Smooth muscle cell (in vitro differentiated cells): ENCODE measurements around the gene PRG2. TPM values are rescaled to one million over a fixed set of nuclear protein-coding genes. Genes with fewer than 3 reads are reported as not detected.

Source experiments
- DNase-seq: peaks from one replicate; lab custom pipeline; 2025; ENCODE audit not compliant: unreplicated experiment; lab: John Stamatoyannopoulos, UW
- H2AFZ ChIP-seq: fragments of 200-600 bp; sonication (generic); 2 replicates; pipeline ENCODE4 v1.6.0; 2016; ENCODE audit warnings: antibody characterized with exemption, low read depth, mild to moderate bottlenecking
- H3F3A ChIP-seq: fragments of 200-600 bp; sonication (generic); 2 replicates; pipeline ENCODE4 v1.6.0; 2017; ENCODE audit warnings: antibody characterized with exemption, low read depth
- H3K27ac ChIP-seq: fragments of 200-600 bp; sonication (generic); 2 replicates; pipeline ENCODE4 v1.5.1; 2016; ENCODE audit warnings: low read depth, mild to moderate bottlenecking
- H3K27me3 ChIP-seq: fragments of 200-600 bp; sonication (generic); 2 replicates; pipeline ENCODE4 v1.6.1; 2016; ENCODE audit warnings: low read depth, mild to moderate bottlenecking
- H3K36me3 ChIP-seq: fragments of 200-600 bp; sonication (generic); 2 replicates; pipeline ENCODE4 v1.5.1; 2016; ENCODE audit warnings: low read depth
- H3K4me1 ChIP-seq: fragments of 200-600 bp; sonication (generic); 2 replicates; pipeline ENCODE4 v1.5.1; 2016; ENCODE audit warnings: low read depth
- H3K4me2 ChIP-seq: fragments of 200-600 bp; sonication (generic); 2 replicates; pipeline ENCODE4 v1.6.0; 2016; ENCODE audit warnings: mild to moderate bottlenecking
- H3K4me3 ChIP-seq: fragments of 200-600 bp; sonication (generic); 2 replicates; pipeline ENCODE4 v1.5.1; 2016; ENCODE audit warnings: mild to moderate bottlenecking
- H3K79me2 ChIP-seq: fragments of 200-600 bp; sonication (generic); 2 replicates; pipeline ENCODE4 v1.6.0; 2016; ENCODE audit warnings: low read depth, mild to moderate bottlenecking
- H3K9ac ChIP-seq: fragments of 200-600 bp; sonication (generic); 2 replicates; pipeline ENCODE4 v1.6.0; 2016; ENCODE audit warnings: low read depth
- H3K9me3 ChIP-seq: fragments of 200-600 bp; sonication (generic); replicated peaks from 2 replicates; pipeline ENCODE4 v1.5.1; 2016; ENCODE audit warnings: low read depth
- H4K20me1 ChIP-seq: fragments of 200-600 bp; sonication (generic); 2 replicates; pipeline ENCODE4 v1.6.0; 2016; ENCODE audit warnings: low read depth
- WGBS: methylation state at CpG from one replicate; pipeline ENCODE4 v1.1.7; 2016; ENCODE audit warnings: low lambda C conversion rate; 5-methylcytosine and 5-hydroxymethylcytosine counted together
- polyA plus RNA-seq: library from polyadenylated mRNA; unstranded; fragments of >200 nt; fragmentation: Nextera tagmentation; extraction: Ambion mirVana; gene quantifications from 2 replicates; pipeline ENCODE4 v1.2.1, GENCODE V29; 2016
- total RNA-seq: library from RNA; depleted of rRNA; stranded (reverse); fragments of >200 nt; gene quantifications from 2 replicates; pipeline ENCODE4 v1.2.3, GENCODE V29; 2014
- TF ChIP-seq, protein P1 (sequence below): fragments of 200-600 bp; sonication (generic); IDR thresholded peaks from 2 replicates; pipeline ENCODE4 v1.5.1; 2017; ENCODE audit warnings: borderline replicate concordance, mild to moderate bottlenecking, antibody characterized with exemption; ENCODE audit not compliant: insufficient read depth, poor library complexity, severe bottlenecking

Gene PRG2
- total and polyA plus RNA-seq, 2 experiments from 2014 or later, result not detected

DNA sequence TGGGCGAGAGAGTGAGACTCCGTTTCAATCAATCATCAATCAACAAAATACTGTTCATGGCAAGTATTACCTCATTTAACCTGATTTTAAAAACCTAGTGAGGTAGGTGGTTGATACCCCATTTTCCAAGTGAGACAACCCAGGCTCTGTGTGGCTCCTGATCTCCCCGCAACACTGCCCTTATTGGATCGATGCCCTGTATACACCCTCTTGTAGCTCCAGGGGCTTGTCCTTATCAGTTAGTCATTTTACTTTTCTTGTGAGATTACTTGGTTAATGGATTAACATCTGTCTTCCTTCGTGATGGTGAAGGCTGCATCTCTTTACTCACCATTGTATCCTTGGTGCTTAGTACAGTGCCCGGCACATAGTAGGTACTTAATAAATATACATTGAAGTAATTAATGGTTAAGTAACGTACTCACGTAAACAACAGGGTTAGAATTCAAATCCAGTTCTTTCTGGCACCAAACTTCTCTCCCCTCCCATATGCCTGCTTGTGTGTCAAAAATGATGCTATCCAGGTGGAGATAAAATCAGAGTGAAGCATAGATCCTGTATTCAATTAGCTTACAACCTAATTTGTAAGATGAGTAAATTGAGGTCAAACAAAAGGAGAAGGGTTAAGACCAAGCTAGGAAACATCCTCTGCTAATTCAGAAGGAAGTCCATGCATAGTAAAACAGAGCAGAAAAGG, 1.8 kb upstream of the PRG2 start:
- H4K20me1 ChIP-seq, result no peaks in the 10 kb centered on the region
- DNase-seq, result no peak
- TF ChIP-seq, protein P1, sequence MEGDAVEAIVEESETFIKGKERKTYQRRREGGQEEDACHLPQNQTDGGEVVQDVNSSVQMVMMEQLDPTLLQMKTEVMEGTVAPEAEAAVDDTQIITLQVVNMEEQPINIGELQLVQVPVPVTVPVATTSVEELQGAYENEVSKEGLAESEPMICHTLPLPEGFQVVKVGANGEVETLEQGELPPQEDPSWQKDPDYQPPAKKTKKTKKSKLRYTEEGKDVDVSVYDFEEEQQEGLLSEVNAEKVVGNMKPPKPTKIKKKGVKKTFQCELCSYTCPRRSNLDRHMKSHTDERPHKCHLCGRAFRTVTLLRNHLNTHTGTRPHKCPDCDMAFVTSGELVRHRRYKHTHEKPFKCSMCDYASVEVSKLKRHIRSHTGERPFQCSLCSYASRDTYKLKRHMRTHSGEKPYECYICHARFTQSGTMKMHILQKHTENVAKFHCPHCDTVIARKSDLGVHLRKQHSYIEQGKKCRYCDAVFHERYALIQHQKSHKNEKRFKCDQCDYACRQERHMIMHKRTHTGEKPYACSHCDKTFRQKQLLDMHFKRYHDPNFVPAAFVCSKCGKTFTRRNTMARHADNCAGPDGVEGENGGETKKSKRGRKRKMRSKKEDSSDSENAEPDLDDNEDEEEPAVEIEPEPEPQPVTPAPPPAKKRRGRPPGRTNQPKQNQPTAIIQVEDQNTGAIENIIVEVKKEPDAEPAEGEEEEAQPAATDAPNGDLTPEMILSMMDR, result no peak
- no peak overlapping the region for H2AFZ ChIP-seq
- H3K9ac ChIP-seq, result no peak overlapping the region
- no peaks in the 10 kb centered on the region for H3K36me3 ChIP-seq
- no peak overlapping the region for H3K4me2 ChIP-seq
- peaks cover 56% of the 10 kb centered on the region for H3K27me3 ChIP-seq
- no peaks in the 10 kb centered on the region for H3K79me2 ChIP-seq
- no peak overlapping the region for H3K4me3 ChIP-seq
- no peak overlapping the region for H3K27ac ChIP-seq
- H3F3A ChIP-seq, result no peaks in the 10 kb centered on the region
- H3K9me3 ChIP-seq, result no peaks in the 10 kb centered on the region
- 81% methylated on average over 8 of the region's 8 CpGs for WGBS
- no peaks in the 10 kb centered on the region for H3K4me1 ChIP-seq

- Histone ChIP-seq H3K9me3 (no peaks in the 10 kb centered on the region), H3K27ac (no peak overlapping the region), H4K20me1 (no peaks in the 10 kb centered on the region), H3K9ac (no peak overlapping the region), H3K79me2 (no peaks in the 10 kb centered on the region), H3K36me3 (no peaks in the 10 kb centered on the region), H3K27me3 (peaks cover 50% of the 10 kb centered on the region), H2AFZ (no peak overlapping the region), H3F3A (no peaks in the 10 kb centered on the region), H3K4me2 (no peak overlapping the region), H3K4me3 (no peak overlapping the region), H3K4me1 (no peaks in the 10 kb centered on the region)
- 76% methylated on average over 2 of the region's 2 CpGs for WGBS
- TF ChIP-seq, protein P1, result no peak
- DNase-seq, result no peak
These were observed 1.1 kb upstream of the PRG2 start for GRCh38 chr11:57391539-57391938.

GRCh38 chr11:57391111-57391510, 661 bp upstream of the PRG2 start:
- no peak overlapping the region for H3K4me3 ChIP-seq
- H3K36me3 ChIP-seq, result no peaks in the 10 kb centered on the region
- H4K20me1 ChIP-seq, result no peaks in the 10 kb centered on the region
- 91% methylated on average over 3 of the region's 3 CpGs for WGBS
- no peak overlapping the region for H2AFZ ChIP-seq
- no peaks in the 10 kb centered on the region for H3K79me2 ChIP-seq
- H3K27ac ChIP-seq, result no peak overlapping the region
- no peaks in the 10 kb centered on the region for H3K9me3 ChIP-seq
- DNase-seq, result no peak
- no peak overlapping the region for H3K4me2 ChIP-seq
- H3K4me1 ChIP-seq, result no peaks in the 10 kb centered on the region
- TF ChIP-seq, protein P1, result no peak
- no peak overlapping the region for H3K9ac ChIP-seq
- peaks cover 48% of the 10 kb centered on the region for H3K27me3 ChIP-seq
- H3F3A ChIP-seq, result no peaks in the 10 kb centered on the region

DNA sequence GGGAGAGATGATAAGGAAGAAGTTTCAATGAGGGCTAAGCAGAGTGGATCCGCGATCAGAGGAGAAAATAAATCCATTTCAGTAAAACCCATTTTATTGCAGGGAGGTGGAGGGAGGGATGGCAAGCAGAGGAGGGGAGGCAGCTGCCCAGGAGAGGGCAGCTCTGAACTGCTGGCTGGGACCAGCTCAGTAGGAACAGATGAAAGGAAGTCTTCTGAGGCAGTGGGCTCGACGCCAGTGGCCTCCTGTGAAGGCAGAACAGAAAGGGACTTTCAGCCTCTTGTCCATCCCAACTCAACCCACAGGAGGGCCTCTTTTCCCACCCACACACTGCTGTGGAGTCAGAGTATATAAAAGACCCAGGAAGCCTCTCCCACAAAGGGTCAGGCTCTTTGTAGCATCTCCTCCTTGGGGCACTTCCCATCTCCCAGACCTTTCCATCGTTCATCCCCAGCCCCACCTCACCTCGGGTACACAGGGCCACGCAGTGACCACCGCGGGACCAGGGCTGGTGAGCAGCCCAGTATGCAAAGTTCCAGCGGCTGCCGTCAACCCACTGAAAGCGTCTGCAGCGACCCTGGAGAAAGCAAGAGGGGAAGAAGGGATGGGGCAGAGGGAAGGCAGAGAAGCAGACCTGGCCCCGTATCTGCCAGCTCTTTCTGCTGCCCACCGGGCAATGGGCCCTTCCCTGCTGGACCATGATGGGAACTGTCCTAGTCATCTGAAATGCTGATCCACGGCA, 3.0 kb downstream of the PRG2 start:
- H2AFZ ChIP-seq, result no peak overlapping the region
- no peaks in the 10 kb centered on the region for H3K36me3 ChIP-seq
- H3K27ac ChIP-seq, result no peak overlapping the region
- no peaks in the 10 kb centered on the region for H4K20me1 ChIP-seq
- H3K4me2 ChIP-seq, result no peak overlapping the region
- DNase-seq, result no peak
- TF ChIP-seq, protein P1, result no peak
- H3K4me1 ChIP-seq, result no peaks in the 10 kb centered on the region
- H3K79me2 ChIP-seq, result no peaks in the 10 kb centered on the region
- peaks cover 33% of the 10 kb centered on the region for H3K27me3 ChIP-seq
- no peaks in the 10 kb centered on the region for H3K9me3 ChIP-seq
- H3F3A ChIP-seq, result no peaks in the 10 kb centered on the region
- no peak overlapping the region for H3K4me3 ChIP-seq
- no peak overlapping the region for H3K9ac ChIP-seq
- 83% methylated on average over 16 of the region's 16 CpGs for WGBS
